Measurements from ENCODE around the gene CLNK. TPM values are rescaled to one million over a fixed set of nuclear protein-coding genes. Genes with fewer than 3 reads are reported as not detected.

Gene CLNK
- total RNA-seq, 1 donor from 2014 or later = 0.35 TPM

GRCh38 chr4:10480616-10481015 is 204.0 kb downstream of the CLNK start:
- intact Hi-C loops (cut with DNase I) = no loop called here
- Histone ChIP-seq H3K9me3 (no peaks in the 10 kb centered on the region), H3K27me3 (no peaks in the 10 kb centered on the region), H3K4me3 (no peak overlapping the region), H3K36me3 (no peaks in the 10 kb centered on the region), H3K27ac (no peak overlapping the region), H3K4me1 (no peaks in the 10 kb centered on the region)
- DNase-seq (no peak), ATAC-seq (no peak)
- no peak for TF ChIP-seq CTCF (IDR thresholded peaks at IDR 0.05)

- no peak for TF ChIP-seq CTCF (IDR thresholded peaks at IDR 0.05)
- ATAC-seq (no peak), DNase-seq (no peak)
- H3K9me3 ChIP-seq = no peaks in the 10 kb centered on the region
- no peaks in the 10 kb centered on the region for H3K36me3 ChIP-seq
- H3K27ac ChIP-seq = no peak overlapping the region
- no peaks in the 10 kb centered on the region for H3K4me1 ChIP-seq
- H3K4me3 ChIP-seq = no peak overlapping the region
- intact Hi-C loops (cut with DNase I) = no loop called here
- no peaks in the 10 kb centered on the region for H3K27me3 ChIP-seq
Observed at GRCh38 chr4:10478621-10479020, 205.9 kb downstream of the CLNK start.

GRCh38 chr4:10470505-10470904 is 214.1 kb downstream of the CLNK start:
- intact Hi-C loops (cut with DNase I) = no loop called here

GRCh38 chr4:10466161-10466560 is 218.4 kb downstream of the CLNK start:
- ATAC-seq = no peak
- no peaks in the 10 kb centered on the region for H3K36me3 ChIP-seq
- intact Hi-C loops (cut with DNase I) = no loop called here

More at GRCh38 chr4:10470505-10470904, 214.1 kb downstream of the CLNK start:
- no peaks in the 10 kb centered on the region for H3K36me3 ChIP-seq
- no peak overlapping the region for H3K27ac ChIP-seq
- no peaks in the 10 kb centered on the region for H3K4me1 ChIP-seq
- ATAC-seq (no peak), DNase-seq (no peak)
- TF ChIP-seq CTCF (IDR thresholded peaks at IDR 0.05) = no peak
- H3K27me3 ChIP-seq = no peaks in the 10 kb centered on the region
- no peaks in the 10 kb centered on the region for H3K9me3 ChIP-seq
- H3K4me3 ChIP-seq = no peak overlapping the region

GRCh38 chr4:10462876-10463275 is 221.7 kb downstream of the CLNK start:
- peaks cover 37% of the 10 kb centered on the region for H3K27me3 ChIP-seq
- H3K36me3 ChIP-seq = no peaks in the 10 kb centered on the region
- H3K9me3 ChIP-seq = no peaks in the 10 kb centered on the region
- no peak for TF ChIP-seq CTCF (IDR thresholded peaks at IDR 0.05)
- DNase-seq = no peak
- ATAC-seq = no peak
- H3K27ac ChIP-seq = no peak overlapping the region
- H3K4me1 ChIP-seq = no peaks in the 10 kb centered on the region
- intact Hi-C loops (cut with DNase I) = no loop called here
- no peak overlapping the region for H3K4me3 ChIP-seq

More at GRCh38 chr4:10466161-10466560, 218.4 kb downstream of the CLNK start:
- H3K27ac ChIP-seq = no peak overlapping the region
- no peaks in the 10 kb centered on the region for H3K9me3 ChIP-seq
- H3K27me3 ChIP-seq = peaks cover 32% of the 10 kb centered on the region
- TF ChIP-seq CTCF (IDR thresholded peaks at IDR 0.05) = no peak
- DNase-seq = no peak
- no peak overlapping the region for H3K4me3 ChIP-seq
- H3K4me1 ChIP-seq = no peaks in the 10 kb centered on the region

- H3K9me3 ChIP-seq = no peaks in the 10 kb centered on the region
- DNase-seq (no peak), ATAC-seq (no peak)
- intact Hi-C loops (cut with DNase I) = no loop called here
- H3K27me3 ChIP-seq = peaks cover 37% of the 10 kb centered on the region
- peak overlapping the region; percentile 29 for H3K4me3 ChIP-seq
- no peak overlapping the region for H3K27ac ChIP-seq
- no peaks in the 10 kb centered on the region for H3K4me1 ChIP-seq
- H3K36me3 ChIP-seq = no peaks in the 10 kb centered on the region
- TF ChIP-seq CTCF (IDR thresholded peaks at IDR 0.05) = no peak
Observed at GRCh38 chr4:10461850-10462400, 222.6 kb downstream of the CLNK start.

All from upper lobe of right lung (tissue), 1 donor.